HG03025 (cell line): Measurements from ENCODE around the gene PPRC1.
"Not testable (repeated sequence)": the region's sequence is repeated elsewhere in the genome, so short reads cannot be mapped to it uniquely, and the experiment has no call there.

Source experiments
- ATAC-seq: cut with Tn5 transposase; IDR thresholded peaks from one replicate; pipeline ENCODE4 v1.9.1; 2021; ENCODE audit warnings: mild to moderate bottlenecking, moderate library complexity; ENCODE audit not compliant: unreplicated experiment, low FRiP score

The PPRC1 gene

GRCh38 chr10:102185272-102185671 is 52.4 kb downstream of the PPRC1 start:
- ATAC-seq: no peak

DNA sequence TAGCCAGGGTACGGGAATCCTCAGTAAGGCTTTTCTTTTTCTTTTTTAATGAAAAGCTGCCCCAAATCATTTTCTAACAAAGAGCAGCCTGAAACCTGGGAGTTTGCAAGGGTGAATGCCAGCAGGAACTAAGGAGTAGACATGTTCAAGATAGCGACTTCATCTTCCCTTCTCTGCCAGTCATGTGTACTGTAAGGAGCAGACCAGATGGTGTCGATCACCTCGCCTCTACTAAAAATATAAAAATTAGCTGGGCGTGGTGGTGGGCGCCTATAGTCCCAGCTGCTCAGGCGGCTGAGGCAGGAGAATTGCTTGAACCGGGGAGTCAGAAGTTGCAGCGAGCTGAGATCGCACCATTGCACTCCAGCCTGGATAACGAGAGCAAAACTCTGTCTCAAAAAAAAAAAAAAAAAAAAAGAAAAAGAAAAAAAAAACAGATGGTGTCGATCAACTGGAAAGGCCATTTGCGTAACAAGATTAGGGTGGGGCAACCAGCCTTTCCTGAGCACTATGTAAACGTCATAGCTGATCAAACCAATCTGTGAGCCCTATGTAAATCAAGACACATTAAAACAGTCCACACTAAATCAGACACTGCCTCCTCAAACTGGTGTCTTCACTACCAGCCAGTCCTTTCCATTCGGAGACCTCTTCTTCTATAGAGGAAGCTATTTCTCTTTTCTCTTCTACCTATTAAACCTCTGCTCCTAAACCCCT is 53.1 kb downstream of the PPRC1 start:
- ATAC-seq: no peak

DNA sequence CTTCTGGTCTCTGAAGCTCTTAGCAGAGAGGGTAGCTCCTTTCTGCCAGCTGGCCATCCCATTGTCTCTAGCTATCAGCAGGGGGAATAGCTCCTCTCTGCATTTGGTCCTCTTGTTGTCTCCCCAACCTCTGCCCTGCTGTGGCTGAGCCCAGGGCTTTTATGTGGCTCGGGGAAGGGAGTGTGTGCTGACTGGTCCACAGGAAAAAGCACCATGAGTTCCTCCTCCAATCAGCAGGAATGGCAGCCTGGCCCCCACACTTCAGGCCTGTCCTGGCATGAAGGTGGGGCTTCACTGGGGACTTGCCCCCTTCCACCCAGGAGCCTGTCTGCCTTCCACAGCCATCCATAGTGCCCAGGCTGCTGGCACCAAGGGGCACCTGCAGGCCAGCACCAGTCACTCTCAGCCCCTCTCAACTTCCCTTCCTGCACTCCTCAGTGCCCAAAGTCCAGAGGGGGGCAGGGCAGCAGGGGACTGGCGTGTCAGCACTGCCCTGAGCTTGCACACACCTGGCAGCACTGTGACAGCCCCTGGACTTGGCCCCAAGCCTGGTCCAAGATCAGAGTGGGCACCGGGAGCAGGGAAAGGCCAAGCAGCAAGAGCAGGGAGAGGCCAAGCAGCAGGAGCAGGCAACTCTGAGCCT is 55.6 kb downstream of the PPRC1 start:
- ATAC-seq: no peak

DNA sequence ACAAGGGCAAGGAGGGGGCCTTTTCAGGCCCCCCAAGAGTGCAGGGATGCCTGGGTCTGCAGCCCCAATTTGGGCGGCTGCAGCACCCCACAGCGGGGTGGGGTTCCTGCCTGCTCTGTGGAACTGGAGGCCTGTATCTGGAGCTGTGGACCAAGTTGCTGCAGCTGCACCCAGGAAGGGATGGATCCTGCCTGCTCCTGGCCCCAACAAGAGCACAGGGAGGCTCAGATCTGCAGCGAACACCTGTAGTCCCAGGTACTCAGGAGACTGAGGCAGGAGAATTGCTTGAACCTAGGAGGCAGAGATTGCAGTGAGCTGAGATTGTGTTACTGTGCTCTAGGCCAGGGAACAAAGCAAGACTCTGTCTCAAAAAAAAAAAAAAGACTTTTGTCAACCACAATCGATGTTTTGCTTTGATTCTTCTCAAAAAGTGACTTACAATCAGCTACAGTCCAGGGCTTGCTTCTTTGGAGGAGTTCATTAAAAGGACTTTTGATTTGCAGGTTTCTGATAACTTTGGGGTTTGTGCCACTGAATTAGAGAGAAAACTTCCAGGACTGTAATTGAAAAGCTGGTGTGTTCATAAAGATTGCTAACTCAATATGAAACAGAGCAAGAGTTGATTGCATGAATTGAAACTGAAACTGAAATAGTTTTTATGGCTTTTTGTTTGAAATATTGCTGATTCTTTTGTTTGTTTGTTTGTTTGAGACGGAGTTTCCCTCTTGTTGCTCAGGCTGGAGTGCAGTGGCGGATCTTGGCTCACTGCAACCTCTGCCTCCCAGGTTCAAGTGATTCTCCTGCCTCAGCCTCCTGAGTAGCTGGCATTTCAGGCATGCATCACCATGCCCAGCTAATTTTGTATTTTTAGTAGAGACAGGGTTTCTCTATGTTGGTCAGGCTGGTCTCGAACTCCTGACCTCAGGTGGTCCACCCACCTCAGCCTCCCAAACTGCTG is 56.4 kb downstream of the PPRC1 start:
- not testable (repeated sequence) for ATAC-seq

- ATAC-seq: no peak
Measured at GRCh38 chr10:102191956-102192355, 59.1 kb downstream of the PPRC1 start.

DNA sequence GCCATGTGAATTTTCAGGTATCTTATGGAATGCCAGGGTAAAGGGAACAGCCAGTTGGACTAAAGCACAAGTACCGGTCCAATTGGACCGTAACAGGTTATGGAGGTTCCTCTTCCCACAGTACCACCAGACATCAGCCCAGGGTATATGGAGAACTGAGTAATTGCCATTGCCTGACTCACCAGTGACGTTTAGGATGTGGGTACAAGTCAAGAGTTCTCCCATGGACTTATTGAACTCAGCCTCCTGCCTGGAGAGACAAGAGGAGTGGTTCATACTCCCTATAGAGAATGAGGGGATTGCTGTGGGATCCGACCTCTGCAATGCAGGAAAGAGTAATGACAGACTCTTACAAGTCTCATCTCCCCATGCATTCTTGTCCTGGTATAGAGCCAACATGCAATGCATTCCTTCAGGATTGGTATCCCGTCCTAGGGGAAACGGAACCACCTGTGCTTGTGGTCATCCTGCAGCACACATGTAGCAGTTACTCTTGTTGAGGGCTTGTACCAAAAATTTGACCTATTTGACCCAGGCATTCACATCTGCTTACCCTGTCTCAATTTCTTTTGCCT is 62.5 kb downstream of the PPRC1 start:
- no peak for ATAC-seq

GRCh38 chr10:102196893-102197292 is 64.1 kb downstream of the PPRC1 start:
- no peak for ATAC-seq

DNA sequence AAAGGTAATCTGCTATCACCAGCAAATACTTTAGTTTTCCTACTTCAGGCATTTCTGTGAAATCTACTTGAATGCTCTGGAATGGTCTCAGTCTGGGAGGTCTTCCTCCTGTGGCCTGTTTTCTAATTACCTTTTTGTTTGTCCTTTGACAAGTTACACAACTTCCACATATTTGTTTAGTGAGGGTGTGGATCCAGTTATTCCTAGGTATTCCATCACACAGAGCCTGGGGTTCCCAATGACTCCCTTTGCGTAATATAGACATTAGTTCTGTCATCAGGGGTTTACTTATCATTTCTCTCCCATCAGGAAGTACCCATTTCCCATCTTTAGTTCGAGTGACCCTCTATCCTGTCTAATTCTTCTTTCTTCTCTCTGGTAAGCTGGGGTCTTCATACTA is 65.2 kb downstream of the PPRC1 start:
- no peak for ATAC-seq
